Neural cell (in vitro differentiated cells): ENCODE measurements around the gene FBXO3.

Experiments
- CTCF ChIP-seq: fragments of 450-650 bp; IDR thresholded peaks from 2 replicates; pipeline ENCODE4 v1.5.1; 2014; ENCODE audit warnings: antibody characterized with exemption, mild to moderate bottlenecking, moderate library complexity; ENCODE audit not compliant: poor library complexity, severe bottlenecking
- EP300 ChIP-seq: fragments of 450-650 bp; conservative IDR thresholded peaks from 2 replicates; pipeline ENCODE4 v1.6.1; 2014; ENCODE audit warnings: antibody characterized with exemption, mild to moderate bottlenecking, moderate library complexity; ENCODE audit not compliant: poor library complexity, severe bottlenecking
- EZH2 ChIP-seq: fragments of 200-600, 300-800 bp; shearing (Covaris generic), sonication (generic); IDR thresholded peaks from 2 replicates; pipeline ENCODE4 v1.6.1; 2014; ENCODE audit warnings: antibody characterized with exemption, low read length, borderline replicate concordance, mild to moderate bottlenecking; ENCODE audit not compliant: insufficient read depth, poor library complexity, severe bottlenecking
- MXI1 ChIP-seq: fragments of 450-650 bp; conservative IDR thresholded peaks from 2 replicates; pipeline ENCODE4 v1.6.1; 2014; ENCODE audit warnings: antibody characterized with exemption, mild to moderate bottlenecking; ENCODE audit not compliant: poor library complexity, severe bottlenecking
- POLR2AphosphoS5 ChIP-seq: IDR thresholded peaks from 2 replicates; pipeline ENCODE4 v1.6.1; 2012
- RAD21 ChIP-seq: fragments of 450-650 bp; conservative IDR thresholded peaks from 2 replicates; pipeline ENCODE4 v1.6.1; 2014; ENCODE audit warnings: antibody characterized with exemption, mild to moderate bottlenecking, moderate library complexity
- SMC3 ChIP-seq: fragments of 450-650 bp; conservative IDR thresholded peaks from 2 replicates; pipeline ENCODE4 v1.6.1; 2014; ENCODE audit warnings: antibody characterized with exemption, mild to moderate bottlenecking, moderate library complexity; ENCODE audit not compliant: poor library complexity
- TAF1 ChIP-seq: IDR thresholded peaks from 2 replicates; pipeline ENCODE4 v1.6.1; 2012; ENCODE audit warnings: low read depth
- TF ChIP-seq, protein P1 (sequence below): IDR thresholded peaks from 2 replicates; pipeline ENCODE4 v1.6.1; 2012; ENCODE audit warnings: borderline replicate concordance

DNA sequence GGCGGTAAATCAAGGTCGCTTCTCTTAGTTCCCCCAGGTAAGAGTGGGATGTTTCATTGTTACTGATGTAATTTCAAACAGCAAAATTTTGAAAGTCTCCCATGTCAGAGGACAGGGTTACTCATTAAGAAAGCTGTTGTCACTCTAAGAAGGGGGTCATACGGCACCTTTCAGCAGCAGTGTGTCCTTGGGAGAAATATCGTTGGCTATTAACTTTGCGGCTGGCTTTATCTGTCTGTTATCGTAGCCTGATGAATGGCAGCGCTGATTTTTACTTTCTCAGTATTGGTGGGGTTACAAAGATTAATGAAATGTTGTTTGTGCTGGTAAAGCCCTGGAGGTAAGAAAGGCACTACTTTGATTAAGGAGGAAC is 27.5 kb upstream of the FBXO3 start:
- no peak for TF ChIP-seq EZH2
- TF ChIP-seq POLR2AphosphoS5: no peak
- TF ChIP-seq CTCF: no peak
- no peak for TF ChIP-seq RAD21
- TF ChIP-seq, protein P1, sequence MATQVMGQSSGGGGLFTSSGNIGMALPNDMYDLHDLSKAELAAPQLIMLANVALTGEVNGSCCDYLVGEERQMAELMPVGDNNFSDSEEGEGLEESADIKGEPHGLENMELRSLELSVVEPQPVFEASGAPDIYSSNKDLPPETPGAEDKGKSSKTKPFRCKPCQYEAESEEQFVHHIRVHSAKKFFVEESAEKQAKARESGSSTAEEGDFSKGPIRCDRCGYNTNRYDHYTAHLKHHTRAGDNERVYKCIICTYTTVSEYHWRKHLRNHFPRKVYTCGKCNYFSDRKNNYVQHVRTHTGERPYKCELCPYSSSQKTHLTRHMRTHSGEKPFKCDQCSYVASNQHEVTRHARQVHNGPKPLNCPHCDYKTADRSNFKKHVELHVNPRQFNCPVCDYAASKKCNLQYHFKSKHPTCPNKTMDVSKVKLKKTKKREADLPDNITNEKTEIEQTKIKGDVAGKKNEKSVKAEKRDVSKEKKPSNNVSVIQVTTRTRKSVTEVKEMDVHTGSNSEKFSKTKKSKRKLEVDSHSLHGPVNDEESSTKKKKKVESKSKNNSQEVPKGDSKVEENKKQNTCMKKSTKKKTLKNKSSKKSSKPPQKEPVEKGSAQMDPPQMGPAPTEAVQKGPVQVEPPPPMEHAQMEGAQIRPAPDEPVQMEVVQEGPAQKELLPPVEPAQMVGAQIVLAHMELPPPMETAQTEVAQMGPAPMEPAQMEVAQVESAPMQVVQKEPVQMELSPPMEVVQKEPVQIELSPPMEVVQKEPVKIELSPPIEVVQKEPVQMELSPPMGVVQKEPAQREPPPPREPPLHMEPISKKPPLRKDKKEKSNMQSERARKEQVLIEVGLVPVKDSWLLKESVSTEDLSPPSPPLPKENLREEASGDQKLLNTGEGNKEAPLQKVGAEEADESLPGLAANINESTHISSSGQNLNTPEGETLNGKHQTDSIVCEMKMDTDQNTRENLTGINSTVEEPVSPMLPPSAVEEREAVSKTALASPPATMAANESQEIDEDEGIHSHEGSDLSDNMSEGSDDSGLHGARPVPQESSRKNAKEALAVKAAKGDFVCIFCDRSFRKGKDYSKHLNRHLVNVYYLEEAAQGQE: no peak
- TF ChIP-seq SMC3: no peak
- TF ChIP-seq MXI1: no peak
- no peak for TF ChIP-seq TAF1
- TF ChIP-seq EP300: no peak
